ENCODE measurements around the gene CDC42SE2.

DNA sequence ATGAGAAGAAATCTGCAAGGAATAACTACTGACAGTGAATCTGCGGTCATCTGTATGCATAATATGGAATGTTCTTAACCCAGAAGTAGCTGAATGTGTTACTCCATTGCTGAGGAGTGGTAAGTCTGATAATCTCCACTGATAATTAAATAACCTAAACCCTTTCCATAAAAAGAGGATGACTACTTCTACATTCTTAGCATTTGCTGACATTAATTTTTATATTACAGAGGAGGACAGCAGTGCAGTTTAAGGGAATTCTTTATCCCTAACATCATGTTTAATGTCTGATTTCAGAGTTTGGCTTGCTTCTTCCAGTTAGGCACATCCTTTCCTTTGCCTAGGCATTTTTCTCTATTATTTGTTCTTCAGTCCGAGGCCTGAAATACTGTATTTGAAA is 52.2 kb downstream of the CDC42SE2 start:
- TF ChIP-seq, protein P1, sequence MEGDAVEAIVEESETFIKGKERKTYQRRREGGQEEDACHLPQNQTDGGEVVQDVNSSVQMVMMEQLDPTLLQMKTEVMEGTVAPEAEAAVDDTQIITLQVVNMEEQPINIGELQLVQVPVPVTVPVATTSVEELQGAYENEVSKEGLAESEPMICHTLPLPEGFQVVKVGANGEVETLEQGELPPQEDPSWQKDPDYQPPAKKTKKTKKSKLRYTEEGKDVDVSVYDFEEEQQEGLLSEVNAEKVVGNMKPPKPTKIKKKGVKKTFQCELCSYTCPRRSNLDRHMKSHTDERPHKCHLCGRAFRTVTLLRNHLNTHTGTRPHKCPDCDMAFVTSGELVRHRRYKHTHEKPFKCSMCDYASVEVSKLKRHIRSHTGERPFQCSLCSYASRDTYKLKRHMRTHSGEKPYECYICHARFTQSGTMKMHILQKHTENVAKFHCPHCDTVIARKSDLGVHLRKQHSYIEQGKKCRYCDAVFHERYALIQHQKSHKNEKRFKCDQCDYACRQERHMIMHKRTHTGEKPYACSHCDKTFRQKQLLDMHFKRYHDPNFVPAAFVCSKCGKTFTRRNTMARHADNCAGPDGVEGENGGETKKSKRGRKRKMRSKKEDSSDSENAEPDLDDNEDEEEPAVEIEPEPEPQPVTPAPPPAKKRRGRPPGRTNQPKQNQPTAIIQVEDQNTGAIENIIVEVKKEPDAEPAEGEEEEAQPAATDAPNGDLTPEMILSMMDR (conservative IDR thresholded peaks at IDR 0.05; ENCODE audit: low read depth, low read length), result no peak
- no peak for TF ChIP-seq RAD21 (IDR thresholded peaks at IDR 0.05; ENCODE audit: low read length)
- TF ChIP-seq POLR2A (IDR thresholded peaks at IDR 0.05; ENCODE audit: low read depth, low read length), result no peak
- TF ChIP-seq, protein P2, sequence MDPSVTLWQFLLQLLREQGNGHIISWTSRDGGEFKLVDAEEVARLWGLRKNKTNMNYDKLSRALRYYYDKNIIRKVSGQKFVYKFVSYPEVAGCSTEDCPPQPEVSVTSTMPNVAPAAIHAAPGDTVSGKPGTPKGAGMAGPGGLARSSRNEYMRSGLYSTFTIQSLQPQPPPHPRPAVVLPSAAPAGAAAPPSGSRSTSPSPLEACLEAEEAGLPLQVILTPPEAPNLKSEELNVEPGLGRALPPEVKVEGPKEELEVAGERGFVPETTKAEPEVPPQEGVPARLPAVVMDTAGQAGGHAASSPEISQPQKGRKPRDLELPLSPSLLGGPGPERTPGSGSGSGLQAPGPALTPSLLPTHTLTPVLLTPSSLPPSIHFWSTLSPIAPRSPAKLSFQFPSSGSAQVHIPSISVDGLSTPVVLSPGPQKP (IDR thresholded peaks at IDR 0.05; ENCODE audit: borderline replicate concordance, low read depth, low read length), result no peak
- no peak for TF ChIP-seq MXI1 (IDR thresholded peaks at IDR 0.05; ENCODE audit: borderline replicate concordance, low read depth, low read length)
- no peak for TF ChIP-seq SMC3 (IDR thresholded peaks at IDR 0.05; ENCODE audit: low read depth, low read length)
- no peak for TF ChIP-seq FOS (IDR thresholded peaks at IDR 0.05; ENCODE audit: low read depth, low read length)
- TF ChIP-seq RFX5 (IDR thresholded peaks at IDR 0.05; ENCODE audit: low read depth, low read length), result no peak
- TF ChIP-seq USF2 (IDR thresholded peaks at IDR 0.05; ENCODE audit: low read depth, low read length), result no peak
- no peak for TF ChIP-seq CHD1 (IDR thresholded peaks at IDR 0.05; ENCODE audit: low read depth, low read length)
- TF ChIP-seq RCOR1 (IDR thresholded peaks at IDR 0.05; ENCODE audit: insufficient replicate concordance, low read length), result no peak
- TF ChIP-seq BHLHE40 (IDR thresholded peaks at IDR 0.05; ENCODE audit: low read depth, low read length), result no peak
- TF ChIP-seq MAZ (IDR thresholded peaks at IDR 0.05; ENCODE audit: borderline replicate concordance, low read depth, low read length), result no peak
